Stimulated activated CD4-positive, alpha-beta T cell treated with anti-CD3 and anti-CD28 coated beads, Interleukin-2, amount 100 ng/mL, for 4 hours (primary cell): ENCODE measurements around the gene TUBA3E.
"Not testable (repeated sequence)": the region's sequence is repeated elsewhere in the genome, so short reads cannot be mapped to it uniquely, and the experiment has no call there.

Experiments used
- DNase-seq: peaks from one replicate; pipeline ENCODE4 v3.0.0-alpha.2; 2020; ENCODE audit warnings: low read depth

Gene TUBA3E

DNA sequence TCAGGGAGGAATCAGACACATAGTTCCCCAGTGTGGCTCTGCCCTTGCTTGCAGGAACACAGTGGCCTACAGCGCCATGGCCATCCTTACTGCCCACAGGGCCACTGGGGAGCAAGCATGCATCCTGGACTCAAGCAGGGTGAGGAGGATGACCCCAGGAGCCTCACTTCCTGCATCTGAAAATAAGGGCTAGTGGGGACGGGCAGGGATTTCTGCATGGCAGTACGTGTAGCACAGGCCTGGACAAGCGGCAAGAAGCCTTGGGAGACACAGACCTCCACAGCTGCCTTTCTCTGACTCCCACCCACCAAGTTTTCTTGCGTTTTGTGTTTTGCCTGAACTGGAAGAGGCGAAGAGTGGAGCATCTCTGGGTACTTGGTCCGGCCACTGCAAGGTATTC lies 35.8 kb downstream of the TUBA3E start:
- not testable (repeated sequence) for DNase-seq

DNA sequence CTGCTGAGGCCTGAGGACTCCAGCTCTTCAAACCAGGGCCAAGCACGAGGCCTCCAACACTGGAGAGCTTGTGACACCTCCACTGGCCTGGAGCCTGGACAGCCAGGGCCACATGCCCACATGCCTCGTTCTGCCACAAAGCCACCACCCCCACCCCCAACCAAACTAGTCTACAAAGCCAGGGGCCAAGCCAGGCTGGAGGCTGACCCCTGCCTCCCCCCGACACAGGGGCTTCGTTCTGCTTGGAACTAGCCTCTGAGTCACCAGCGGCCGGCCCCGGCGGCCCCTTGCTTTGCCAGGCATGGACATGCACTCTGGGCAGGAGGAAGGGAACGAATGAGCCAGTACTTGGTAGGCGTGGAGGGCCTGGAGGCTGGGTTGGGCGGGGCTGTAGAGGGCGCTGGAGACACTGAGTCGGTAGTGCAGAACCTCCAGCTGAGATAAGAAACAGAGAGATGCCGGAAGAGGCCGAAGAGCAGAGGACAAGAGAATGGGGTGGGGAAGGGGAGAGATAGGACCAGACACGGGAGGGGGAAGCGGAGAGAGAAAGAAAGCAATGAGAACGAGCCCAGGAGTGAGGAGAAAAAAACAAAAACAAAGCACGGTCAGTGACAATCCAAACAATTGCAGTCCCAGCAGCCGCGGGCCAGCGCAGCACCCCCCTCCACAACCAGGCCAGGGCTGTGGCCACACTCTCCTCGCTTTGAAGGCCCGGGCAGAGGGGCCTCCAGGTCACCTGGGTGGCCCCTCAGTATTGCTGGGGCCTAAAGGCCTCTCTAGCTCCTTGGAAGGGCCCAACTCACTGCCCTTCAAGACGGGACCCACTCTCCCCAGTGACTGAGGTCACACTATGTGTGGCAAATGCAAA lies 37.2 kb downstream of the TUBA3E start:
- not testable (repeated sequence) for DNase-seq

DNA sequence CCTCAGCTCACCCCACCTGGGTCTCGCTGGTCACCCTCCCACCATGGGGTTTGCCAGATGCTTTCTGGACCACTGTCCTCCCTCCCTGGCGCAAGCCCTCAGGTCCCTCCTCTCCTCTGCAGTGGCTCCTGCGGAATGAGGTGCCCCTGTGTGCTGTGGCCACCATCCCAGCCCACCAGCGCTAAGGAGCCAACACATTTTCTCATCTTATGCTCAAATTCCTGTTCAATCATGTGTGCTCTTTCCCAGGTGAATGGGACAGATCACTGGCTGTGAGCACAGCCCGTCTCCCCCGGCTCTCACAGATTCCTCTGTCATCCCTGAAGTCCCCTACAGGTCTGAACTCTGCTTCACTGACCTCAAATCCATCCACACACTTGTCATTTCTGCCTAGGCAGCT lies 38.1 kb downstream of the TUBA3E start:
- DNase-seq: no peak

DNA sequence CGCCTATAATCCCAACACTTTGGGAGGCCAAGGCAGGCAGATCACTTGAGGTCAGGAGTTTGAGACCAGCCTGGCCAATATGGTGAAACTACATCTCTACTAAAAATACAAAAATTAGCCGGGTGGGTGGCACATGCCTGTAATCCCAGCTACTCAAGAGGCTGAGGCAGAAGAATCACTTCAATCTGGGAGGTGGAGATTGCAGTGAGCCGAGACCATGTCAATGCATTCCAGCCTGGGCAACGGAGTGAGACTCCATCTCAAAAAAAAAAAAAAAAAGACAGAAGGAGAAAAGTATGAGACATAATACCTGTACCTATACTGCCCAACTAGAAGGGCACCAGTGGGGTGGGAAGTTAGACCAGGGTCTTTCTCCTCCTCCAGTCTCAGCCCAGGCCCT lies 38.9 kb downstream of the TUBA3E start:
- not testable (repeated sequence) for DNase-seq

DNA sequence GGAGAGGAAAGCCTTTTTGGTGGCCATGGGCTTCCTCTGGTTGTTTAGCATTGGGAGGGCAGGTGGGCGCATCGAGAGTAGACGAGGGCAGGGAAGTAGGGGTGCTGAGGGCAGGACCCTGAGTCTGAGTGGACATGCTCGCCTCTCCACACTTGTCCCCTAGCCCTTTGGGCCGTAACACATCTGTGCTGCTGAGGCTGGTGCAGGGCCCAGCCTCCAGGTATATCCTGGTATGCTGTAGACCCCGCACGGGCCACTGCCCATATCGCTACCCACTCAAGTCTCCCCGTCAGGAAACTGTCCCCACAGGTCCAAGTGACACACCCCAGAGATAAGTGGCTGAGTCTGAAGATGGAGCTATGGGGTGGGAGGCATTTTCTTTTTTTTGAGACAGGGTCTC lies 39.6 kb downstream of the TUBA3E start:
- DNase-seq: no peak

DNA sequence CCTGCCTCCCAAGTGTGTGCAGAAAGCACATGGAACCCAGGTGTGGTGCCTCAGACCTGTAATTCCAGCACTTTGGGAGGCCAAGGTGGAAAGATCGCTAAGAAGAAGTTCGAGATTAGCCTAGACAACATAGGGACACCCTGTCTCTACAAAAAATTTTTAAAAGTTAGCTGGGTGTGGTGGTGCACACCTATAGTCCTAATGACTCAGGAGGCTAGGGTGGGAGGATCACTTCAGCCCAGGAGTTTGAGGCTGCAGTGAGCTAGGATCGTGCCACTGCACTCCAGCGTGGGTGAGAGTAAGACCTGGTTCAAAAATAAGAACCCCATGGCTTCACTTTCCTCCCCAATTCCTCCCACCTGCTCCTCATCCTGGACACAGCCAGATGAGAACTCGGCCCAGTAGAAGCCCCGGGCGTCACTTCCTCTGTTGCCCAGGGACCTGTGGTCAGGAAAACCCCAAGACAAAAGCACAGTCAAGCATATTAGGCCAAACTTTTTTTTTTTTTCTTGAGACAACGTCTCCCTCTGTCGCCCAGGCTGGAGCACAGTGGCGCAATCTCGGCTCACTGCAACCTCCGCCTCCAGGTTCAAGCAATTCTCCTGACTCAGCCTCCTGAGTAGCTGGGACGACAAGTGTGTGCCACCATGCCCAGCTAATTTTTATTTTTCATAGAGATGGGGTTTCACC lies 40.3 kb downstream of the TUBA3E start:
- not testable (repeated sequence) for DNase-seq

DNA sequence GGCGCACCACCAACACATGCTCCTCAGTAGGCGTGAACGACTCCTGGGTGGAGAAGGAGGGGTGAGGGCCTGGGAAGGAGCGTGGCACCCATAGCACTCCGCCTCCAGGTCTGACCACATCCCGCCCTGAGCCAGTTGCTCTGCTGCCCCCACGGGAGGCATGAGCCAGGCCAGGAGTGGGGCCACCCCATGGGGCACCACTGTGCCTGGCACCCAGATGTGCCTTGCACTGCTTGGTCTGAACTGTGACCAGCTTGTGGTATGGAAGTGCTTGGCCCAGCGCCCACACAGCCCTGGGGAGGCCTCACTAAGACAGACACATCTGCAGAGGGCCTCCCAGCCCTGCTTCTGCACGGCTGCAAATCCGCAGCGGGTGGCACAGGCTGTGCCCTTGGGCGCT lies 40.9 kb downstream of the TUBA3E start:
- not testable (repeated sequence) for DNase-seq

DNA sequence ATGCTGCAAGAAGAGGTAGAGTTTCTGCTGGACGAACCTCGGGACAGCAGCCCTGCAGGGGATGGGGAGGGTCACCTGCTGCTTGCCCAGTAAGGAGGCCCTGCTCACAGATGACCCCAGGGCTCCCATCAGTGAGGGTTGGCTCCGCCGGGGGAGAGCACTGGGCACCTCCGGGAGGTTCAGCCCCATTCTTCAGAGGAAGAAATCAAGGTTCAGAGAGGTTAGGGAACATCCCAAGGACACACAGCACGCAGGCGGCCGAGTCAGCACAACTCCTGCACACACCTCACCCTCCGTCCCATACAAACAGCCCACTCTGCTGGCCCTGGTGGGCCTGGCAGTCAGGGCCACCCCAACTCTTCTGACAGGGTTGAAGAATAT lies 41.6 kb downstream of the TUBA3E start:
- DNase-seq: no peak

DNA sequence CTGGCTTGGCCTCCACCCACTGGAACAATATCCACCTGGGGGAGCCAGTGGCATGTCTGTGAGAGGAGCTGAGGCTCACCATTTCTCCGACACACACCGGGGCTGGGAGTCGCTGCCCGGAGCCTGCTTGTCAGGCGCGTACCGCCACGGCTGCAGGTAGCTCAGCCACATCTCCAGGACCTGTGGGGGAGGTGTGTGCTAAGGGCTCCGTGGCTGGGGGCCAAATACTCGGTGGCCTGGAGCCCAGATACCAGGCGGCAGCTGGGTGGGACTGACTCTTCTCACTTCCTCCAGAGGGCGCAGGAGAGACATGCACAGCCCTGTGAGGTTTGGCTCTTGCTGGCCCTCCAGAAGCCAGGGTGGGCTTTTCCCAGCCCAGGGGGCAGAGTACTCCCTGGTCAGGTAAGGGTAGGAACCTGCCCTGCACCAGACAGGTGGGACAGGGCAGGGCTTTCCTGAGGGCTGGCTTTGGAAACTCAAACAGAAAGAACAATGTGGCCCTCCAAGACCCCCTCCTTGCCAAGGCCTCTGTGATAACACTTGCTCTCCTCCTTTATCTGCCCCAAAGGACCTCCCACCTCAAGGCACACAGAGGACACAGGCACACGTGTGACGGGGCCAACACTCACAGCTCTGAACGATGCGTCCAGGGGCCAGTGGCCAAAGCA lies 42.1 kb downstream of the TUBA3E start:
- not testable (repeated sequence) for DNase-seq

DNA sequence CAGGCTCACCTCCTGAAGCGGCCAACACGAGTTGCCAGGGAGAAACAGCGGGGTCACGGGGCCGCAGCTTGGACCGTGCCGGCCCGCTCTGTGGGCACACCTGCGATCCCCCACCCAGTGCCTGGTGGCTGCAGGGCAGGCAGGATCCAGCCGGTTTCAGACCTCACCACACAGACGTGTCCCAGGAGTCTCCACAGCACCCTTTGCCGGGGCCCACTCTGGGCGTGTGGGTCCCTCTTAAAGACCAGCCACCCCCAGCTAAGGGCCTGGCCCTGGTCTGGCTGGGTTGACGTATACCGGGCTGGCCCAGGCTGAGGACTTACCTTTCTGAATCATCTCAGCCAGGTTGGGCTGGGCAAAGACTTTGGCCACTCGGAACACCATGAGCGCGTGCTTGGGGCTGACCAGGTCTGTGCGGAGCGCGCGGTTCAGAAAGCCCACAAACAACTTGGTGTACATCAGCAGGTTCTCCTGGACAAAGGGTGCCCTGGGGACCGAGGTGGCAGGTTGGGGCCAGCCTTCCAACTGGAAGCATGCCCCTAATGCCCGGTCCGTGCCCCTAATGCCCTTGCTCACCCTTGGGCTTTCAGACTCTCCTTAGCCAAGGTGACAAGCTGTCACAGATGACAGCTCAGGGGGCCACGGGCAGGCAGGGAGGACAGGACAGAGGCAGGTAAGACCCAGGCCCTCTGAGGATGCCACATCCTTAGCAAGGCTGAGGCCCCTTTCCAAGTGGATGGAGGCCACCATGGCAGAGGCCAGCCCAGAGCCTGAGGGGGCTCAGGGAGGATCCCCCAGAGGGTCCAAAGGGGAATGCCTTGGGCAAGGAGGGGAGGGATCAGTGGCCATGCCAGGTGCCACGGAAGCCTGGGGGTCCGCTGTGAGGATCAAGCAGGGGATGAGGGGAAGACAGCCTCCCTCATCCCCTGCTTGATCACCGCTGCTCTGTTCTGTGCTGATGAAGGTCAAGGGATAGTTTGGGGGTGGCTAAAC lies 43.2 kb downstream of the TUBA3E start:
- DNase-seq: no peak

DNA sequence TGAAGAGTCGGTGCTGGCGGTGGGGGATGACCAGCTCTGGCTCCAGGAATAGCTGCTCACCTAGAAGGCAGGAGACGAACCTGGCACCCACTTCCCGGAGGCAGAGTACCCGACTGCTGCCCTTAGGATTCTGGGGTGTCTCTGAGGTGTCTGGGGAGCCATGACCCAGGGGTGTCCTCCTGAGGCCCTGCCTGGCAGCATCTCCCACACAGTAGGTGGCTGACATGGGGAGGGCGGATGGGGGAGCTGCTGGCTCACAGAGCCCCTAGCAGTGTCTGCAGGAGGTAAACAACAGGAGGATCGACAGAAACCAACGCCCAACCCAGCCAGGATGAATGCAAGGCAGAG lies 43.8 kb downstream of the TUBA3E start:
- not testable (repeated sequence) for DNase-seq

DNA sequence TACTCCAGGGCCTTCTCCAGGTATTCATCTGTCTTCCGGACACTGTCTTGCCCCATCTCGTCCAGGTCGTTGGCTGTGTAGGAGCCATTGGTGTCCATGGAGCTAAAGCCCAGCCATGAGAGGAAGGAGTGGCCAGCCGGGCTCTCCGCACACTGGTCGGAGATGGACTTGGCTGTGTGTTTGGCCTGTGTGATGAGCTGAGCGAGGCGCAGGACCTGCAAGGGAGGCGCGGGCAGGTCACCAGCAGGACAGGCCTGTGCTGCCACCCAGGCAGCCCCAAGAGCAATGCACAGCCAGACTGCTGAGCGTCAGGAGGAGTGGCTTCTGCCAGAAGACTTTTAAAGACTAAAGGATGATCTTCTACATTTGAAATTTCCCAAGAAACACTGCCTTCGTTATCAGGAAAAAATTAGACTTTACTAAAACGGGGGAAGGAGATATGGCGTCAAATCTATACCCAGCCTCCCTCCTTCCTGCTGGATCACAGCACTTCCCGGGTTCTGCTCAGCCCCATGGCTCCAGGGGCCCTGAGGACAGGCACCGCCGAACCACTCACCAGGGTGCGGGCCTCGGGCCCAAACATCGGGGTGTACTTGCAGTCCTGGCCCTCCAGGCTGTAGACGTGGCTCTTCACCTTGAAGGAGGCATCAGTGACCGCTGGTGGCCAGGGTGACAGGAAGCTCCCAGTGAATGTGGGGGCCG lies 44.4 kb downstream of the TUBA3E start:
- not testable (repeated sequence) for DNase-seq

DNA sequence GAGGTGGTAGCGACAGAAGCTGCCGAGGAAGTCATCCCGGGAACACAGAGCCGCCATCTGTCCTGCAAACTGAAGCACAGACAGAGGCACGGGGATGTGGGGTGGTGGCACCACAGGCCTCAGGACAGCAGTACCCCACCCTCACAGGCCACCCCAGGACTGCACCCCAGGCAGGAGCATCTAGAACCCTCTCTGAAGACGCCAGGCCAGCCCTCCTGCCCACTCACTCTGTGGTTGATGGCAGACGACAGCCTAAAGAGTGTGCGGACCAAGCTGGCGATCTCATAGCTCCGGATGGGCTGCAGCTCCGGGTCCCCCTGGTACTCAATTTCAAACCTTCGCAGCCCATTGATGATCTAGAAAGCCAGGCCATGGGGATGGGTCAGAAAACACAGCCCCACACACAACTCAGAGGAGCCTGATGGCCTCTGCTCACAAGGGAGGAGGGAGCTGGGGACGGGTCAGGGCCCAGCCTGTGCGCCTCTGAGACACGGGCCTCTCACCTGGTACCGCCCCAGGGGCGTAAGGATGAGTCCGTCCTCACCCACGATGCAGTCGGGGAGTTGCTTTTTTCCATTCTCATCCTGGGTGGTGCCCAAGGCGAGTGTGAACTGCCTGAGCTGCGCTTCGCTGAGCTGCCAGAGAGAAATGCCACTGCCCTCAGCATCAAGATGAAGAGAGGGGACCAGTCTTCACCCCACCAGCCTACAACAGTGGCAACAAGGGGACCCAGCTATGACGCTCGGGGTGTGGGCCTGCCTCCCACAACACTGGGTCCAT lies 45.2 kb downstream of the TUBA3E start:
- DNase-seq: no peak

DNA sequence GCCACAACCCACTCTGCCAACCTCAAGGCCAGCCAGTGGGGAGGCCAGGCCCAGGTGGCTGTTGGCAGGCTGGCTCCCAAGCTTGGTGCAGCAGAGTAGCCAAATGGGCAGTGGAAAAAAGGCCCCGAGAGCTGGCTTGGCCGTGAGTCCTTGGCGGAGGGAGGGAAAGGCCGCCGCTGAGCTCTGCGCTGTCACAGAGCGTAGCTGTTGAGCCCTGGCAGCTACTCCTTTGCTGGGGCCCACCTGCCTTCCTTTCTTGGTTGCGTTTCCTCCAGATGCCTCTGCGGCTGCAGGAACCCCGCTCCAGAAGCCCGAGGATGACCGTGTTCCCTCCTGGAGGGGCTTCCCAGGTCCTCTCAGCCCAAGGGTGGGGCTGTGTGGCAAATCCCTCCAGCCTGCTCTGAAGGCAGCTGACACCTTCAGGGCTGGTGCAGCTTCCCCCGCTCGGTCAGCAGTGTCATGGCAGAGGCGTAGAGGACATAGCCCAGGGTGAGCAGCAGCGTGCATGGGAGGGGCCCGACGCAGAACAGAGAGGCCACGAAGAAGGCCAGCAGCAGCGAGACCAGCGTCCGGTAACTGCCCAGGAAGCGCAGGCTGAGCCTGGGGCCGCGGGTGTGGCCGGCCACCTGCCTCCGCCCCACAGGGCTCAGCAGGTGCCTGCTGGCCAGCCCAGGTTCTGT lies 46.0 kb downstream of the TUBA3E start:
- DNase-seq: not testable (repeated sequence)

DNA sequence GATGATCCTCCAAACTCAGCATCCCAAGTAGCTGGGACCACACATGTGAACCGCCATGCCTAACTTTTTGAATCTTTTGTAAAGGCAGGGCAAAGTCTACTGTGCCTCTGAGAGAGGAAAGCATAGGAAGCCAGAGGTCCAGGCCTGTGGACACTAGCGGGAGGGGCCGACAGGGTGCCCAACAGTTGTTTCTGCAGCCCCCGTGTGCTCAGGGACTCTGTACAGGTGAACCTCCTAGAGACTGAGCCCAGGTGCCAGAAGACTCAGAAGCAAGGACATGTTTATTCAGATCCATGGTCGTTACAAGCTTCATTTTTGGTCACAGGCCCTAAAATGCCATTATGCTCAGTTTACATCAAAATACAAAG lies 47.1 kb downstream of the TUBA3E start:
- DNase-seq: not testable (repeated sequence)

DNA sequence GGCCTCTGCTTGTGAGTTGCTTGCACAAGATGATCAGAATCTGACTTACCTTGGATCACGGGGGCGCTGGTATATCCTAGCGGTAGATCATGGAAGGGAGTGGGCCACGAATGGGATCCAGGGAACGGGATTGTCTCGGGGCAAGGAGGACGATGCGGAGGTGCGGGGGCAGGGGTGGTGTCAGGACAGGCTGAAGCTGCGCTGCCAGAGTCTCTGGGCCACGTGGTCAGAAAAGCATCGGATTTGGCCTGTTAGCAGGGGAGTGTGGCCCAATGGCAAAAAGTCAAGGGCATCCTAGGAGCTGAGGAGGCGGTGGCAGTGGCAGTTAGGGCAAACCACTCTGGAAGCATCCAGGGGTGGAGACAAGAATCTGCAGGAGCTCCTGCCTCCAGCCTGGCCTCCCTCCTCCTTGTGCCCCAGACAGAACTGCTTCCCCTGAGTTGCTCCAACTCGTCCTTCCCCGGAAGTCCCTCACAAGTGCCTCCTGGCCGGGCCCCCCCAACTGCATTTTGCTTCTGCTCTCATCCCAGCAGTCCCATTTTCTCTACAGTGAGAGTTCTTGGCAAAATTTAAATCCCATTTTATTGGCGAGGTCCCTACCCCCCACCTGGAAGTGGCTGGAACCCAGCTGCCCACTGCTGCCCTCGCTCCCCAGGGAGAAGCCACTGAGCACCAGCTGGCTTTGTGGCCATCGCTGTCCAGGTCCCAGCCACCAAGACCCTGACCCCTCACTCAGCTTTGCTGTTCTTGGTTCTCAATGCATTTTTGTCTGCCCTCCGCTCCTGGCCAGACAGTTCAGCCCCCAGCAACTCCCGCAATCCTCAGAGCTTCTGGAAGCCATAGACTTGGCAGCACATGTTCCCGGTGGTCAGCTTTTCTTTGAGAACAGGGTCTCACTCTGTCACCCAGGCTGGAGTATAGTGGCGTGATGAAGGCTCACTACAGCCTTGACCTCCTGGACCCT lies 47.8 kb downstream of the TUBA3E start:
- no peak for DNase-seq

DNA sequence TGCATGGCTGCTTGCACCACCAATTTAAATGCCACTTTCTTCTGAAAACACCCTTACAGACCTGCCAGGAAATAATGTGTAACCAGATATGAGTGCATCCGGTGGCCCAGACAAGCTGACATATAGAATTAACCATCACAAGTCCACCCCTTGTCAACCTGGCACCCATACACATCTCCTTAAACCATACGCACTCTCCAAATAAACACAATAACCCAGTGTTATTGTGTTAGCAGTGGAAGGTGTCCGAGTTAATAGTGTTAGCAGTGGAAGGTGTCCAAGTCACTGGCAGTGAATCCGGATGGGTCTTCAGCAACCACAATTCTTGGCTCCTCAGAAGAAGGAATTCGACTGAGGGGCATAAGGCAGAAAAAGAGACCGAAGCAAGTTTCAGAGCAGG lies 49.7 kb downstream of the TUBA3E start:
- not testable (repeated sequence) for DNase-seq

DNA sequence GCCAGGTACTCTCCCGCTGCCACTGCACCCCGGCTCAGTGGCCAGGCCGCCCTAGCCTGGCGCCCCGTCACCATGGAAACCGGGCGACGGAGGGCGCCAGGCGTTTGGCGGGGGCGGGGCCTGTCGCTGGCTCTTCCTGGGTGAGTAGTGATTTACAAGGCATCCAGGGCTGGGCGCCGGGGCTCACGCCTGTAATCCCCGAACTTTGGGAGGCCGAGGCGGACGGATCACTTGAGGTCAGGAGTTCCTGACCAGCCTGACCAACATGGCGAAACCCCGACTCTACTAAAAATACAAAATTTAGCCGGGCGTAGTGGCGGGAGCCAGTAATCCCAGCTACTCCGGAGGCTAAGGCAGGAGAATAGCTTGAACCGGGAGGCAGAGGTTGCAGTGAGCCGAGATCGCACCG lies 53.2 kb downstream of the TUBA3E start, which contains the start of gene CCDC74B:
CCDC74B (minus strand) TSS at position 107 of the 409 bp plus-strand sequence. CDS start 116 bp downstream, outside the sequence.
- peak; percentile 35 for DNase-seq
